GM23338 (cell line): Measurements from ENCODE around the gene ARL2. TPM values are rescaled to one million over a fixed set of nuclear protein-coding genes. Genes with fewer than 3 reads are reported as not detected.

Source experiments
- ATAC-seq: fragments of 200-7000 bp; cut with Tn5 transposase; 3 replicates; pipeline ENCODE4 v1.9.1; 2020
- DNase-seq: peaks from one replicate; pipeline ENCODE4 v3.0.0-alpha.2; 2015; ENCODE audit warnings: low spot score
- H2AFZ ChIP-seq: fragments of 200-600 bp; sonication (generic); 2 replicates; pipeline ENCODE4 v1.8.0; 2016; ENCODE audit warnings: antibody characterized with exemption, mild to moderate bottlenecking, moderate library complexity
- H3F3A ChIP-seq: fragments of 200-600 bp; sonication (generic); replicated peaks from 2 replicates; pipeline ENCODE4 v1.8.0; 2017; ENCODE audit warnings: antibody characterized with exemption, mixed run types, low read depth
- H3K27ac ChIP-seq: fragments of 200-600 bp; sonication (generic); 2 replicates; pipeline ENCODE4 v1.6.1; 2016; ENCODE audit warnings: low read depth
- H3K27me3 ChIP-seq: fragments of 200-600 bp; sonication (generic); 2 replicates; pipeline ENCODE4 v1.8.0; 2016; ENCODE audit warnings: mild to moderate bottlenecking, mixed run types, moderate library complexity; ENCODE audit not compliant: insufficient read depth
- H3K36me3 ChIP-seq: fragments of 200-600 bp; sonication (generic); 2 replicates; pipeline ENCODE4 v1.8.0; 2016; ENCODE audit warnings: mild to moderate bottlenecking; ENCODE audit not compliant: insufficient read depth
- H3K4me1 ChIP-seq: fragments of 200-600 bp; sonication (generic); 2 replicates; pipeline ENCODE4 v1.8.0; 2016; ENCODE audit warnings: mild to moderate bottlenecking, moderate library complexity; ENCODE audit not compliant: insufficient read depth
- H3K4me2 ChIP-seq: fragments of 200-600 bp; sonication (generic); 2 replicates; pipeline ENCODE4 v1.7.1; 2017; ENCODE audit warnings: mixed run types
- H3K4me3 ChIP-seq: fragments of 200-600 bp; sonication (generic); 2 replicates; pipeline ENCODE4 v1.6.1; 2016; ENCODE audit warnings: mixed run types
- H3K79me2 ChIP-seq: fragments of 200-600 bp; sonication (generic); replicated peaks from 2 replicates; pipeline ENCODE4 v1.8.0; 2017; ENCODE audit warnings: mild to moderate bottlenecking; ENCODE audit not compliant: insufficient read depth
- H3K9me2 ChIP-seq: fragments of 200-600 bp; sonication (generic); 2 replicates; pipeline ENCODE4 v1.8.0; 2017; ENCODE audit not compliant: insufficient read depth
- H4K20me1 ChIP-seq: fragments of 200-600 bp; sonication (generic); replicated peaks from 2 replicates; pipeline ENCODE4 v1.8.0; 2017; ENCODE audit warnings: mild to moderate bottlenecking; ENCODE audit not compliant: insufficient read depth
- H3K27ac Mint-ChIP-seq: 2 replicates; pipeline ENCODE4 v1.8.0; 2020; ENCODE audit warnings: inconsistent platforms, mild to moderate bottlenecking, moderate library complexity, mixed read lengths
- H3K27me3 Mint-ChIP-seq: 3 replicates; pipeline ENCODE4 v1.8.0; 2022; ENCODE audit warnings: low read depth, mild to moderate bottlenecking, moderate library complexity, mixed read lengths, inconsistent platforms; ENCODE audit not compliant: insufficient read depth, poor library complexity
- H3K36me3 Mint-ChIP-seq: 3 replicates; pipeline ENCODE4 v1.8.0; 2021; ENCODE audit warnings: low read depth, mild to moderate bottlenecking, inconsistent platforms, moderate library complexity, mixed read lengths
- H3K4me1 Mint-ChIP-seq: 3 replicates; pipeline ENCODE4 v1.8.0; 2020; ENCODE audit warnings: mild to moderate bottlenecking, inconsistent platforms, mixed read lengths
- H3K4me3 Mint-ChIP-seq: 3 replicates; pipeline ENCODE4 v1.8.0; 2021; ENCODE audit warnings: moderate library complexity, mild to moderate bottlenecking, inconsistent platforms, mixed read lengths
- H3K9me3 Mint-ChIP-seq: 3 replicates; pipeline ENCODE4 v1.8.0; 2020; ENCODE audit warnings: moderate library complexity, mild to moderate bottlenecking, inconsistent platforms, mixed read lengths
- CREB1 ChIP-seq: fragments of 250-450 bp; sonication (Bioruptor Pico); IDR thresholded peaks from 2 replicates; pipeline ENCODE4 v1.5.0; 2020; ENCODE audit warnings: low read depth, mild to moderate bottlenecking, moderate library complexity
- ETS1 ChIP-seq: IDR thresholded peaks from 2 replicates; pipeline ENCODE4 v1.6.1; 2016; ENCODE audit warnings: antibody characterized with exemption
- EZH2 ChIP-seq: fragments of 200-600 bp; sonication (generic); IDR thresholded peaks from one replicate; pipeline ENCODE4 v1.8.0; 2017; ENCODE audit warnings: antibody characterized with exemption, mild to moderate bottlenecking, low read depth; ENCODE audit not compliant: unreplicated experiment
- EZH2phosphoT487 ChIP-seq: fragments of 200-600 bp; sonication (generic); IDR thresholded peaks from one replicate; pipeline ENCODE4 v1.8.1; 2018; ENCODE audit warnings: antibody characterized with exemption; ENCODE audit not compliant: unreplicated experiment
- JUNB ChIP-seq: IDR thresholded peaks from one replicate; pipeline ENCODE4 v1.6.1; 2016; ENCODE audit warnings: antibody characterized with exemption; ENCODE audit not compliant: unreplicated experiment
- NANOG ChIP-seq: IDR thresholded peaks from 2 replicates; pipeline ENCODE4 v1.6.1; 2016; ENCODE audit warnings: antibody characterized with exemption, borderline replicate concordance
- POLR2AphosphoS5 ChIP-seq: IDR thresholded peaks from 2 replicates; pipeline ENCODE4 v1.6.1; 2016; ENCODE audit warnings: antibody characterized with exemption, low read depth
- STAT1 ChIP-seq: IDR thresholded peaks from one replicate; pipeline ENCODE4 v1.6.1; 2016; ENCODE audit warnings: antibody characterized with exemption; ENCODE audit not compliant: unreplicated experiment
- ZNF114 ChIP-seq: fragments of 250-450 bp; sonication (Bioruptor Pico); IDR thresholded peaks from 2 replicates; pipeline ENCODE4 v1.5.0; 2020; ENCODE audit warnings: mild to moderate bottlenecking, moderate library complexity
- ZNF331 ChIP-seq: fragments of 250-450 bp; sonication (Bioruptor Pico); IDR thresholded peaks from 2 replicates; pipeline ENCODE4 v1.5.0; 2020; ENCODE audit warnings: low read depth, mild to moderate bottlenecking, moderate library complexity
- polyA plus RNA-seq: library from polyadenylated mRNA; unstranded; fragments of >200 nt; fragmentation: Nextera tagmentation; extraction: Ambion mirVana; gene quantifications from 2 replicates; pipeline ENCODE4 v1.2.1, GENCODE V29; 2016
- total RNA-seq: library from RNA; depleted of rRNA; stranded (reverse); fragments of >200 nt; shearing (Covaris generic); gene quantifications from 2 replicates; pipeline ENCODE4 v1.2.3, GENCODE V29; 2014
- TF ChIP-seq, protein P1 (sequence below), 2 experiments: fragments of 200-600 bp in 1 of 2; sonication (generic) in 1 of 2; conservative IDR thresholded peaks; 2 replicates each; pipeline versions ENCODE4 v1.5.1 to v1.6.1; 2016 to 2017; ENCODE audit warnings: antibody characterized with exemption in 2 of 2, low read depth in 2 of 2, mild to moderate bottlenecking in 2 of 2, moderate library complexity in 1 of 2
- TF ChIP-seq, protein P2 (sequence below): fragments of 250-450 bp; sonication (Bioruptor Pico); IDR thresholded peaks from 2 replicates; pipeline ENCODE4 v1.5.0; 2020; ENCODE audit warnings: mild to moderate bottlenecking, moderate library complexity
- TF ChIP-seq, protein P3 (sequence below): IDR thresholded peaks from one replicate; pipeline ENCODE4 v1.6.1; 2018; ENCODE audit warnings: antibody characterized with exemption; ENCODE audit not compliant: unreplicated experiment

ARL2 gene
- total and polyA plus RNA-seq, 2 experiments from 2014 or later: 193 to 236 TPM

- H3K4me2 ChIP-seq: no peak overlapping the region
- H3K9me2 ChIP-seq: no peaks in the 10 kb centered on the region
- no peaks in the 10 kb centered on the region for H3K36me3 ChIP-seq
- H3K27me3 ChIP-seq: no peaks in the 10 kb centered on the region
- no peak overlapping the region for H2AFZ ChIP-seq
- peaks cover 11% of the 10 kb centered on the region for H3K4me1 ChIP-seq
- H3K27ac Mint-ChIP-seq: no peak overlapping the region
- no peaks in the 10 kb centered on the region for H4K20me1 ChIP-seq
- no peaks in the 10 kb centered on the region for H3K79me2 ChIP-seq
- no peak overlapping the region for H3K4me3 ChIP-seq
- H3K27ac ChIP-seq: no peak overlapping the region
- ATAC-seq (no peak), DNase-seq (no peak)
- TF ChIP-seq JUNB (no peak), ZNF114 (no peak), EZH2 (no peak), NANOG (no peak), ZNF331 (CRISPR knock-in tag) (no peak), EZH2phosphoT487 (no peak), STAT1 (no peak), ETS1 (no peak), POLR2AphosphoS5 (no peak), CREB1 (CRISPR knock-in tag) (no peak)
- TF ChIP-seq, protein P1, sequence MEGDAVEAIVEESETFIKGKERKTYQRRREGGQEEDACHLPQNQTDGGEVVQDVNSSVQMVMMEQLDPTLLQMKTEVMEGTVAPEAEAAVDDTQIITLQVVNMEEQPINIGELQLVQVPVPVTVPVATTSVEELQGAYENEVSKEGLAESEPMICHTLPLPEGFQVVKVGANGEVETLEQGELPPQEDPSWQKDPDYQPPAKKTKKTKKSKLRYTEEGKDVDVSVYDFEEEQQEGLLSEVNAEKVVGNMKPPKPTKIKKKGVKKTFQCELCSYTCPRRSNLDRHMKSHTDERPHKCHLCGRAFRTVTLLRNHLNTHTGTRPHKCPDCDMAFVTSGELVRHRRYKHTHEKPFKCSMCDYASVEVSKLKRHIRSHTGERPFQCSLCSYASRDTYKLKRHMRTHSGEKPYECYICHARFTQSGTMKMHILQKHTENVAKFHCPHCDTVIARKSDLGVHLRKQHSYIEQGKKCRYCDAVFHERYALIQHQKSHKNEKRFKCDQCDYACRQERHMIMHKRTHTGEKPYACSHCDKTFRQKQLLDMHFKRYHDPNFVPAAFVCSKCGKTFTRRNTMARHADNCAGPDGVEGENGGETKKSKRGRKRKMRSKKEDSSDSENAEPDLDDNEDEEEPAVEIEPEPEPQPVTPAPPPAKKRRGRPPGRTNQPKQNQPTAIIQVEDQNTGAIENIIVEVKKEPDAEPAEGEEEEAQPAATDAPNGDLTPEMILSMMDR (conservative IDR thresholded peaks at IDR 0.05; ENCODE audit: low read depth in 2 of 2): no peak
- TF ChIP-seq, protein P2, sequence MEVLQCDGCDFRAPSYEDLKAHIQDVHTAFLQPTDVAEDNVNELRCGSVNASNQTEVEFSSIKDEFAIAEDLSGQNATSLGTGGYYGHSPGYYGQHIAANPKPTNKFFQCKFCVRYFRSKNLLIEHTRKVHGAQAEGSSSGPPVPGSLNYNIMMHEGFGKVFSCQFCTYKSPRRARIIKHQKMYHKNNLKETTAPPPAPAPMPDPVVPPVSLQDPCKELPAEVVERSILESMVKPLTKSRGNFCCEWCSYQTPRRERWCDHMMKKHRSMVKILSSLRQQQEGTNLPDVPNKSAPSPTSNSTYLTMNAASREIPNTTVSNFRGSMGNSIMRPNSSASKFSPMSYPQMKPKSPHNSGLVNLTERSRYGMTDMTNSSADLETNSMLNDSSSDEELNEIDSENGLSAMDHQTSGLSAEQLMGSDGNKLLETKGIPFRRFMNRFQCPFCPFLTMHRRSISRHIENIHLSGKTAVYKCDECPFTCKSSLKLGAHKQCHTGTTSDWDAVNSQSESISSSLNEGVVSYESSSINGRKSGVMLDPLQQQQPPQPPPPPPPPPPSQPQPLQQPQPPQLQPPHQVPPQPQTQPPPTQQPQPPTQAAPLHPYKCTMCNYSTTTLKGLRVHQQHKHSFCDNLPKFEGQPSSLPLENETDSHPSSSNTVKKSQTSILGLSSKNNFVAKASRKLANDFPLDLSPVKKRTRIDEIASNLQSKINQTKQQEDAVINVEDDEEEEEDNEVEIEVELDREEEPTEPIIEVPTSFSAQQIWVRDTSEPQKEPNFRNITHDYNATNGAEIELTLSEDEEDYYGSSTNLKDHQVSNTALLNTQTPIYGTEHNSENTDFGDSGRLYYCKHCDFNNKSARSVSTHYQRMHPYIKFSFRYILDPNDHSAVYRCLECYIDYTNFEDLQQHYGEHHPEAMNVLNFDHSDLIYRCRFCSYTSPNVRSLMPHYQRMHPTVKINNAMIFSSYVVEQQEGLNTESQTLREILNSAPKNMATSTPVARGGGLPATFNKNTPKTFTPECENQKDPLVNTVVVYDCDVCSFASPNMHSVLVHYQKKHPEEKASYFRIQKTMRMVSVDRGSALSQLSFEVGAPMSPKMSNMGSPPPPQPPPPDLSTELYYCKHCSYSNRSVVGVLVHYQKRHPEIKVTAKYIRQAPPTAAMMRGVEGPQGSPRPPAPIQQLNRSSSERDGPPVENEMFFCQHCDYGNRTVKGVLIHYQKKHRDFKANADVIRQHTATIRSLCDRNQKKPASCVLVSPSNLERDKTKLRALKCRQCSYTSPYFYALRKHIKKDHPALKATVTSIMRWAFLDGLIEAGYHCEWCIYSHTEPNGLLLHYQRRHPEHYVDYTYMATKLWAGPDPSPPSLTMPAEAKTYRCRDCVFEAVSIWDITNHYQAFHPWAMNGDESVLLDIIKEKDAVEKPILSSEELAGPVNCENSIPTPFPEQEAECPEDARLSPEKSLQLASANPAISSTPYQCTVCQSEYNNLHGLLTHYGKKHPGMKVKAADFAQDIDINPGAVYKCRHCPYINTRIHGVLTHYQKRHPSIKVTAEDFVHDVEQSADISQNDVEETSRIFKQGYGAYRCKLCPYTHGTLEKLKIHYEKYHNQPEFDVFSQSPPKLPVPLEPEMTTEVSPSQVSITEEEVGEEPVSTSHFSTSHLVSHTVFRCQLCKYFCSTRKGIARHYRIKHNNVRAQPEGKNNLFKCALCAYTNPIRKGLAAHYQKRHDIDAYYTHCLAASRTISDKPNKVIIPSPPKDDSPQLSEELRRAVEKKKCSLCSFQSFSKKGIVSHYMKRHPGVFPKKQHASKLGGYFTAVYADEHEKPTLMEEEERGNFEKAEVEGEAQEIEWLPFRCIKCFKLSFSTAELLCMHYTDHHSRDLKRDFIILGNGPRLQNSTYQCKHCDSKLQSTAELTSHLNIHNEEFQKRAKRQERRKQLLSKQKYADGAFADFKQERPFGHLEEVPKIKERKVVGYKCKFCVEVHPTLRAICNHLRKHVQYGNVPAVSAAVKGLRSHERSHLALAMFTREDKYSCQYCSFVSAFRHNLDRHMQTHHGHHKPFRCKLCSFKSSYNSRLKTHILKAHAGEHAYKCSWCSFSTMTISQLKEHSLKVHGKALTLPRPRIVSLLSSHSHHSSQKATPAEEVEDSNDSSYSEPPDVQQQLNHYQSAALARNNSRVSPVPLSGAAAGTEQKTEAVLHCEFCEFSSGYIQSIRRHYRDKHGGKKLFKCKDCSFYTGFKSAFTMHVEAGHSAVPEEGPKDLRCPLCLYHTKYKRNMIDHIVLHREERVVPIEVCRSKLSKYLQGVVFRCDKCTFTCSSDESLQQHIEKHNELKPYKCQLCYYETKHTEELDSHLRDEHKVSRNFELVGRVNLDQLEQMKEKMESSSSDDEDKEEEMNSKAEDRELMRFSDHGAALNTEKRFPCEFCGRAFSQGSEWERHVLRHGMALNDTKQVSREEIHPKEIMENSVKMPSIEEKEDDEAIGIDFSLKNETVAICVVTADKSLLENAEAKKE (CRISPR knock-in tag): no peak
- TF ChIP-seq, protein P3, sequence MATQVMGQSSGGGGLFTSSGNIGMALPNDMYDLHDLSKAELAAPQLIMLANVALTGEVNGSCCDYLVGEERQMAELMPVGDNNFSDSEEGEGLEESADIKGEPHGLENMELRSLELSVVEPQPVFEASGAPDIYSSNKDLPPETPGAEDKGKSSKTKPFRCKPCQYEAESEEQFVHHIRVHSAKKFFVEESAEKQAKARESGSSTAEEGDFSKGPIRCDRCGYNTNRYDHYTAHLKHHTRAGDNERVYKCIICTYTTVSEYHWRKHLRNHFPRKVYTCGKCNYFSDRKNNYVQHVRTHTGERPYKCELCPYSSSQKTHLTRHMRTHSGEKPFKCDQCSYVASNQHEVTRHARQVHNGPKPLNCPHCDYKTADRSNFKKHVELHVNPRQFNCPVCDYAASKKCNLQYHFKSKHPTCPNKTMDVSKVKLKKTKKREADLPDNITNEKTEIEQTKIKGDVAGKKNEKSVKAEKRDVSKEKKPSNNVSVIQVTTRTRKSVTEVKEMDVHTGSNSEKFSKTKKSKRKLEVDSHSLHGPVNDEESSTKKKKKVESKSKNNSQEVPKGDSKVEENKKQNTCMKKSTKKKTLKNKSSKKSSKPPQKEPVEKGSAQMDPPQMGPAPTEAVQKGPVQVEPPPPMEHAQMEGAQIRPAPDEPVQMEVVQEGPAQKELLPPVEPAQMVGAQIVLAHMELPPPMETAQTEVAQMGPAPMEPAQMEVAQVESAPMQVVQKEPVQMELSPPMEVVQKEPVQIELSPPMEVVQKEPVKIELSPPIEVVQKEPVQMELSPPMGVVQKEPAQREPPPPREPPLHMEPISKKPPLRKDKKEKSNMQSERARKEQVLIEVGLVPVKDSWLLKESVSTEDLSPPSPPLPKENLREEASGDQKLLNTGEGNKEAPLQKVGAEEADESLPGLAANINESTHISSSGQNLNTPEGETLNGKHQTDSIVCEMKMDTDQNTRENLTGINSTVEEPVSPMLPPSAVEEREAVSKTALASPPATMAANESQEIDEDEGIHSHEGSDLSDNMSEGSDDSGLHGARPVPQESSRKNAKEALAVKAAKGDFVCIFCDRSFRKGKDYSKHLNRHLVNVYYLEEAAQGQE: no peak
- no peaks in the 10 kb centered on the region for H3F3A ChIP-seq
- H3K4me1 Mint-ChIP-seq: peaks cover 14% of the 10 kb centered on the region
- peaks cover 12% of the 10 kb centered on the region for H3K27me3 Mint-ChIP-seq
- no peak overlapping the region for H3K4me3 Mint-ChIP-seq
- H3K36me3 Mint-ChIP-seq: no peaks in the 10 kb centered on the region
- H3K9me3 Mint-ChIP-seq: no peaks in the 10 kb centered on the region
Measured at GRCh38 chr11:64999478-64999877, 14.5 kb upstream of the ARL2 start.
